Fibroblast of peridontal ligament (primary cell): Measurements from ENCODE around the gene TTC28.

Experiments used
- DNase-seq: peaks from one replicate; pipeline ENCODE4 v3.0.0-alpha.2; 2010; ENCODE audit errors: extremely low read depth

TTC28 gene

GRCh38 chr22:27990879-27991278 lies 688.8 kb downstream of the TTC28 start:
- peak; percentile 12 for DNase-seq

DNA sequence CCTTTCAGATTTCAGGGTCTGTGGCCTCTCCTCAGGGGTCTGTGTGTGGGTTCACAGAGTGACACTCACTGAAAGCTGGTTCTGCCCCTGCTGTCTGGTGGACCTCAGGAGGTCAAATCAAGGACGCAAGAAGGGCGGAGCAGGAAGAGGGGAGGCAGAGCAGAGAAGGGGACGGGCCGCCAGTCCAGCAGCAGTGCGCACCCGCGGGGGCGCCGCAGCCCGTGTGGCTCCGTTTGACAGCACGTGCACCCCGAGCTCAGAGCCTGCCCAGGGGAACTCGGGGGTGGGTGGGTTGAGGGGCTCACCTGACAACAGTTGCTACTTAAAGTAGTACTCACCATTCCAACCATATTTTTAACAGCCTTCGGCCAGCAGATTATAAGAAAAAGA lies 689.2 kb downstream of the TTC28 start:
- no peak for DNase-seq

GRCh38 chr22:27989758-27990450 lies 689.7 kb downstream of the TTC28 start:
- DNase-seq = no peak

GRCh38 chr22:27988704-27989103 lies 690.9 kb downstream of the TTC28 start:
- DNase-seq = no peak

- peak; percentile 76 for DNase-seq
Measured at GRCh38 chr22:27987557-27987956, 692.1 kb downstream of the TTC28 start.

DNA sequence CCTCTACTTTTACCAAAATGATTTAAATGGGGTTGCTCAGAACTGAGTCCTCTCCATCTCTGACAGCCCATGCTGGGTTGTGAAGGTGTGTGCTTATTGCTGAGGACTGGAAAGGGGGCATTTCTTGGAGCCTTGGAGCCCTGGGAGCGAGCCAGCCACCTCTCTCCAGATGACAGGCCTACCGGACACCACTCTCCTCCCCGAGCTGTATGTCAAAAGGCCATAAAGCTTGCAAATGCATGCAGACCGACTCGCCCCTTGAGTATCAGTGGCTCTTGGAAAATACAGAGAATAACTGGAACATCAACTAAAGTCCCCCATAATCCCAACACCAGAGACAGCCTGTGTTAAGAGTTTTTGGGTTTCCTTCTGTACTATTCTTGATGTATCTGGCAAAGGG lies 692.7 kb downstream of the TTC28 start:
- DNase-seq = no peak

DNA sequence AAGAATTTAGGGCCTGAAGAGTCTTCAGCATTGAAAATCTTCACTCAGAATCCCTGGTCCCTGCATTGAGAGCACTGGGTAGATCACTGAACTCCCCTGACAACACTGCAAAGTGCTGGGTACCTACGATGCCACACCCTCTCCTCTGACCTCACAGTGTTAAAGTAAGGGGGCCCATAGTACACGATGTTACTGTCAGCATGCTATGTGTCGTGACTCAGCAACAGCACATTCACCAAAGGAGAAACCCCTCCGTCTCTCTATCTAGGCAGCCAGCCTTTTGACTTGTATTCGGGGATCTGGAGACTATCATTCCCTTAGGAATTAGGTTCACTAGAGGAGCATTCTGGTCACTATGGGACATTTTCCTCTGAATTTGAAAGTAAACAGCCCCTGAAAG lies 693.2 kb downstream of the TTC28 start:
- DNase-seq = no peak

- no peak for DNase-seq
Measured at GRCh38 chr22:27985323-27986275, 694.0 kb downstream of the TTC28 start.

GRCh38 chr22:27984723-27985122 lies 694.9 kb downstream of the TTC28 start:
- DNase-seq = no peak

DNA sequence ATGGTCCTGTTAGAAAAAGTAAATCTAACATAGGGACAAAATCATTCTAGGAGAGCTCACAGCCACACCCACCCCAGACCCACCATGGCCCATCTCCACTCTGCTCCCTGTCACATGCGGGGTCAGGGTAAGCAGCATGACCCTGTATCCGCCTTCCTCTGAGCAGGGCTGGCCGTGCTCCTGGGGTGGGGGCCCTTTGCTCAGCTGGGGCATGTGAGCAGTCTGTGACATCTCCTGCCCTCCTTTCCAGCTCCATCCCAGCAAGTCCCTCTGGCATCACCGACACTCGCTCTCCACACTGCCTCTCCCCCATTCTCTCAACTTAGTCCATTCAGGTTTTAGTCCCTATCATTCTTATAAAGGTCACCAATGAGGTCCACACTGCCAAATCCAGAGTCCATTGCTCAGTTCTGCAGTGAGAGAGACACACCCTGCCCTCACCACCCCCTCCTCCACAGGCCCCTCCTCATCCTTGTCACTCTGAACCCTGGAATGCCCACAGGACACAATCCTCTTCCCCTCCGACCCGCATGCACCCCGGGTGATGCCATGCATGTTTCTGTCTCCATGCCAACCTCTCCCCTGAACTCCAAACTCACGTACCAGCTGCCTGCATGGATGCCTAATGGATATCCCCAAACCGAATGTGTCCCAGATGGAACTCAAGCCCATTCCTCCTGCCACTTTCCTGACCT lies 695.5 kb downstream of the TTC28 start:
- DNase-seq = no peak

GRCh38 chr22:27983361-27983791 lies 696.3 kb downstream of the TTC28 start:
- no peak for DNase-seq

DNA sequence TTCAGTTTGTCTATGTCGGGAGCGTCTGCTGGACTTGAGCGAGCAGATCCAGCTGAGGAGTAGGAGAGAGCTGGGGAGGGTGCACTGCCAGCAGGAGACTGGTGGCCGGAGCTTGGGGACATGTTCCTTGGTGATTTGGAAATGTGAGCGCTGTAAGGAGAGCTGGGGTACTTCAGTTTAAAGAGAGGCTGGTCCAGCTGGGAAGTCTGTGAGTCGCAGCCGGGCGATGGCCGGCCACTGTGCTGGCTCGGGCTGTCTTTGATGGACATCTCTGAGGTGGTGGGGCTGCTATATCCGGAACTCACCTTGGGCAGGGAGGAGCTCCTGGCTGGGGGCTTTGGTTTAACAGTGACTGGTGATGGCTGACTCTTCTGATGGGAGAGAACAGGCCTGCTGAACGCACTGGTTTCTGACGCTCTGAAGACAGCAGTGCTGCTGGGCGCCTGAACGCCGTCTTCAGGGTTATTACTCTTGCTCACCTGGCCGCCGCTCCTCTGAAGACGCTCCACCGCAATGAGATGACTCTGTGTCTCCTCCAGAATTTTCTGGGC lies 696.9 kb downstream of the TTC28 start:
- DNase-seq = no peak

DNA sequence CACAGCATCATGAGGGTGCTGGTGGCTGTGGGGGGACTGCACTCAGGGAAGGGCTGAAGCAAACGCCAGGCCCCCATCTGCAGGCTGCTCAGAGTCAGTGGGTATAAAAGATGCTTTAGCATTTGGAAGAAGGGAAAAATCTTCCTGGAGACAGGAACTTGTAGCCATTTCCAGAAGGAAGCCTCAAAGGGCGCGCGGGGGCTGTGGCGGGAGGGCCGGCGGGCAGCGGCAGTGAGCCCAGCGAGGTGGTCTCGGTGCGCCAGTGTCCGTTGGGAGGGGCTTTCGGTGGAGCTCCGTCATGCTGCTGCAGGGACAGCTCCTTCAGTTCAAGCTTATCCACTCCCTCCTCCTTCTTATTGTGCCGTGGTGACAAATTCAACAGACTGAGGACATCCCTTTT lies 697.5 kb downstream of the TTC28 start:
- DNase-seq = no peak

DNA sequence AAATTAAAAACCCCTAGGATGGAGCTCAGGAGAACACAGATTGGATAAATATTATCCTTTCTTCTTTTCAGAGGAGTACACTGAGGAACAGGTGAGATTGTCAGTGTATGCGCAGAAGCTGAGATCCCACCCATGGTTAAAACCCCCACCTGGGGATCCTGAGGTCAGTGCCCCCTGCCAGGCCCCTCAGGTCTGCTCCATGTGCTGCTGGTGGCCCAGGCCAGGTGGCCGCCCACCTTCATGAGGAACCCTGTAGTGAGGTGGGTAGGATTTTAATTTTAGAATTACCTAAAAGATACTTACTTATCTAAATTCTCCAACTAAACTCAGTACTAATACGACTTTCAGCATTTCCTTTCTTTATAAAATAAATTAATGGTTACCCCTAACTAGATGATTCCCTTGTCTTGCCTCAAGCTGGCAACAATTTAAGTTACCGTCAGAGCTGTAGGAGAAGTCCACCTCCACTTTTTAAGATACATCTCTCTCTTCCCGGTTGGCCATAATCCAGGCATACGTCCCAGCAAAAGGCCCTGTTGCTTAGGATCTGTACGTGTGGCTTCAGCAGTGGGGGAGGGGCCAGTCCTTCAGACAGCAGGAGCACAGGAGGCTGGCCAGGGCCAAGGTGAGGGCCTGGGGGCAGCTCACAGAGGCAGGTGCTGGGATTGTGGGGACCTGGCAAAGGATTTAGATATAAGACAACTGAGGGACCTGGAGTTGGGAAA lies 699.1 kb downstream of the TTC28 start:
- no peak for DNase-seq

GRCh38 chr22:27978802-27979201 lies 700.8 kb downstream of the TTC28 start:
- DNase-seq = no peak

DNA sequence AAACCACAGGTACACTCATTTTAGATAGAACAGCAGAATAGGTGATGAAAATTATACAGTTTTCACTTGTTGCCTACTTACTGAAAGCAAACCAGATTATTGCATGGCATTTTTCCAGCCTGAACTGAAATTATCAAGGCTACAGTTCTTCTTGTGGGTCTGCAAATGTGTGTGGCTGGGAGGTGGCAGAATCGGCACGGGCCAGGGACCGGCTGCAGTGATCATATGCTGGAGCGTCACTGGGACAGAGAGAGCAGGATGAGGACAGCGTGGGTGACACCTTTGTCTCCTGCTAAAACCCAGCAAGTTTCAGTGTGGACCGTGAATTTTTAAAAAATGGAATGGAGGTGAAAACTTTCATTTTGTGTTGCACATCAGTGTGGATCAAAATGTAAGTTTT lies 701.3 kb downstream of the TTC28 start:
- DNase-seq = no peak

DNA sequence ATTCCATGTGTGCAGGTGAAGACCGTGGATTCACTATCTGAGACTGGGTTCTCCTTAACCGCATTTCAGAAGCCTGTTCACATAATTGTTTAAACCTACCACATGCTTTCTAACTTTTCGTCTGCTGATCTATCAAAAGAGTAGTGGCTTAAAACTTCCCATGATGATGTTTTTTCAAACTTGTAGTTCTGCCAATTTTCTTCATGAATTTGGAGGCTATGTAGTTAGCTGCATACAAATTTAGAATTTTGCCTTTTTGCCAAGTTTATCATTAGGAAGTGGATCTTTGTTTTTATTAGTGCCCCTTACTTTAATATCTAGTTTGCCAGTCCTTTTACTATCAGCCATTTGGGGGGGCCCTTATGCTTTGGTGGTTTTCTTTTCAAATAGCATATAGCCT lies 703.1 kb downstream of the TTC28 start:
- DNase-seq = no peak

DNA sequence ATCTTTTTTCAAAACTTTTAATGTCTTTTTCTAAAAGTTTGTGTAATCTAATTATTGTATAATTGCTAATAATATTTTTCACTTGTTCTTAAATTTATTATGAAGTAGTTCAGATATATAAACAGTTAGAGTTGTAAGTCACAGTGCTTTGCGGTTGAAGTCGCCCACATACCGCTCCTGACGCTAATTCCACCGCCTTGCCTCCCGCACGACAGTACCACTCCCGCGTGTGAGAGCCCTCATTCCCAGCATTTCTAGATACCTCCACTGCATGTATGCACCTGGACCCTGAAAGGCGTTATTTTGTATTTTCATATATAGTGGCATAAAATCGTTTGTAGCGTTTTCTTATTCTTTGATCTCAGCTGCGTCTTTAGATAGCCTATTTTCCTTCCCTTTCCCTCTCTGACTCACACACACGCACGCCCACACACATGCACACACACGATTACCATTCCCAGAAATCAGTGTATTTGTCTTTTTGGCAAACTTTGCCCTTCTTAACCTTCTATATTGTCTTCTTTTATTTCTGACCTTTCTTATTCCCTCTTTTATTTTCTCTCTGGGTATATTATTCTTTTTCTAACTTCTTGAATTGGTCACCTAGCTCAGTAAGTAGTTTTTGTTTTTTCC lies 704.1 kb downstream of the TTC28 start:
- DNase-seq = peak; percentile 22

GRCh38 chr22:27973846-27974245 lies 705.8 kb downstream of the TTC28 start:
- DNase-seq = no peak

GRCh38 chr22:27972732-27973698 lies 706.6 kb downstream of the TTC28 start:
- DNase-seq = peak; percentile 27
